ENCODE measurements around the gene ARID1B.

ARID1B gene

DNA sequence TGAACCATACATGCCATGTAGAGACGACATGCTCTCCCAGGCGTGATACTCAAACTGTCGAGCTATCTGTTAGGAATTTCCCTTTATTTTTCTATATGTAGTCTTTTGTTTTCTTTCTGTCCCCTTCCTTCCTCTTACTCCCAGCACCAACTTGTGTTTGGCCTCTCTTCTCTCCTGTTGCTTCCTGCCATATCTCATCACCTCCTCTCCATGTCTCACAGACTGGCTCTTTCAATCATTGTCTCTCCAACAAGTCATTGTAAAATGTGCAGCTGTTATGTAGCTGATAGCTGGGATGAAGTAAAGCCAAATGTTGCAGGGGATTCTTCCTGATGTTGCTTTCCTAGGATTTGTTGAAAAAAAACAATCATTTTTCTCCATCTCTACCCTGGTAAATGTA is 311.7 kb downstream of the ARID1B start:
- no peak for DNase-seq

DNA sequence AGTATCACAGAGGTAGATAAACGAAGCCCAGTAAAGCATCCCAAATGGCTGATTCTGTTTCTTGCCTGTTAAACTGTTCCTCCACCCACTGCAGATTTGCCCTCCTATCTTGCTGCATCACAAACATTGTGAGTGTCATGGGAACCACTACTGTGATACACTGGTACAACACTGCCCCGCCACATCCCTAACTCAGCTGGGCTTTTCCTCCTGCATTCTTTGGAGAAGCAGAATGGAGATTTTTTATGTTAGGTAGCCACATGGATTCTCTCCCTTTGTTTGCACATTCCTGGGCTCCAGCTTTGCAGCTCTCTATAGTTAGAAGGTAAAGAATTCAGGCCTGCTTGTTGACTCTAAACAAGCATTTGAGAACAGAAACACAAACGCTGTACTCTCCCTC is 312.1 kb downstream of the ARID1B start:
- no peak for DNase-seq

DNA sequence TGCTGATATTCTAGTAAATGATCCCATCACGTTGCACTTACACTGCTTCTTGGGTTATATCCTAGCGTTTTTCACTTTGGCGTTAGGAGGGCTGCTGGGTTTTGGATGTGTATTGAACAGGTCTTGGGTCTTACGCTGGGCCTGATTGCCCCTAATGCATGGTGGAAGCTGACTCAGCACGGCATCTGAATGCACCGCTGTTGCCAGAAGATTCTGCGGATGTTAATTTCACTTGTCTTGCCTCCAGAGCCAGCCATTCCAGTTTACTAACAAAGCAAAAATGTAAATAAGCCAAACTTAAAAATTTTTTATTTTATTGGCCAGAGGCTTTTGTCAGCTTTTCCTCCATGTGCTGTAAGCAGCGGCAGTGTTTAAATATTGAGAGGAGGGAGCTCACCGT is 312.7 kb downstream of the ARID1B start:
- DNase-seq: no peak

DNA sequence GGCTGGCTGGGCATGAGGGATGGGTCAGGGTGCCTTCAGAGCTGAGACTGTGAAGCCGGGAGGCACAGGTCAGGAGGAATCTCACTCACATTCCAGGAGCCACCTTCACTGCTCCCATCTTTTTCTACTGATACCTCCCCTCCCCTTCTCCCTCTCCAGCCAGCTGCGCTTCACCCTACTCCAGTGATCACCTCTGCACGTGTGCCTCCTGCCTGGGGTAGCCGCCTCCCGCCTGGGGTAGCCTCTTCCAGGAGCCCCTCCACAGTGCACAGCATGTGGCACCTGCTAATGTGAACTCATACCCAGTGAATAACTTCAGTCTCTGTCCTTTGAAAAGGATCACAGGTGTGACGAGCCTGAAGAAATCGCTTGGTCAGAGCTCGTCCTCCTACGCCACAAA is 313.6 kb downstream of the ARID1B start:
- no peak for DNase-seq

DNA sequence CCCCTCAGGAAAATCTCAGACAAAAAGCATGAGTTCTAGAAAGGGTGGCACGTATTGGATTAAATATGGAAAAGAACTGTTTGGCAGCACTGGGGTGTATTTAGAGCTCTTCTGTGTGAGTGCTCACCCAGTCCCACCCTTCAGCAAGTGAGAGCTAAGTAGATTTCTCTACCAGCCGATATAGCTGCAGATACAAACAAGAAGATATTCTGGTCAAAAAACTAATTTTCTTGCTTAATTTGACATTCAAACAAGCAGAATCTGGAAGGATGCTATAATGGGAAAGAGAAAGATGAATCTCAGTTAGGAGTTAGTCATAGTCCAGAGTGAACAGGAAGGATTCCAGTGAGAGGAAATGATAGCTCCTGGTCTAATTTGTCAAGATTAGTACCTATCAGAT is 314.1 kb downstream of the ARID1B start:
- DNase-seq: no peak

DNA sequence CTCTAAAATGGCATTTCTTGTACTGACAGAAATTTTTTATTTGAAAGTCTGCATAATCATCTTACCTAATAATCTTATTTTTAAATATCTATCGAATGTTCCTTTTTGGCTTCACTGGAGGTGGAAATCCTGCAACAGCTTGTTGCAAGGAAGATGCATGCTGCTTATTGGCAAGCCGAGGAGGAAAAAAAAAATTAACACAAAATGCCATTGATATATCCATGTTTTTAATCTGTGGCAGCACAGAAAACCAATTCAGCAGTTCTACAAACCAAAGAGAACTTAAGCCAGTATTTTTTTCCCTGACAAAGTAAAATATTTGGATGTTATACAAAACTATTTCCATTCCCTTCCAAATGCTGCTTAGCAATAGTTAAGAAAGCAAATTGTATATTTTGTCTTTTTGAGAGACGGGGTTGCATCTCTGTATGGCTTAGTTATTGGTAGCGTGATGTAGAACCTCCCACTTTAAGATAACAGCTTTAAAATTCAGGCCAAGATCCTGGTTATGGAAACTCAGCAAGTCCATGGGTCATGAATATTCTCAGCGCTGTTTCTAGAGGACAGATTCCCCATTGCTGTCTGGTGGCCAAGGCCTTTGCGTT is 314.8 kb downstream of the ARID1B start:
- DNase-seq: no peak

DNA sequence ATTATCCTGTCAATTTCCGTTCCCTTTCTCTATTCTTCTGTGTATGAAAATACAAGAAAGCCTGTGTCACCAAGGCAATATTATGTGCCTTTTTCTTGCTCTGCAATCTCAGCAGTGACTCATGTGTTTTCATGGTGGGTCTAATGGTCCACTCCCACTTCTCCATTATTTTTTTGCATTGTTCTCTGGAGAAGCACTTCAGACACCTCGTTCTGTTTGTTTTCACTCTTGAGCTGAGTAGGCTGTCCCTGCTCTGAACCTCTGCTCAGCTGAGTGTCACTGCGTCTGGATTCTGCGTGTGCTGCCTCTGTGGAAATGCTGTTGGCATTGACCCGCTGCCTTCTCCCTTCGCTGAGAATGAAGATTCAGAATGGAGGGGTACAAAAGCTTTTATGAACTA is 315.6 kb downstream of the ARID1B start:
- DNase-seq: no peak

DNA sequence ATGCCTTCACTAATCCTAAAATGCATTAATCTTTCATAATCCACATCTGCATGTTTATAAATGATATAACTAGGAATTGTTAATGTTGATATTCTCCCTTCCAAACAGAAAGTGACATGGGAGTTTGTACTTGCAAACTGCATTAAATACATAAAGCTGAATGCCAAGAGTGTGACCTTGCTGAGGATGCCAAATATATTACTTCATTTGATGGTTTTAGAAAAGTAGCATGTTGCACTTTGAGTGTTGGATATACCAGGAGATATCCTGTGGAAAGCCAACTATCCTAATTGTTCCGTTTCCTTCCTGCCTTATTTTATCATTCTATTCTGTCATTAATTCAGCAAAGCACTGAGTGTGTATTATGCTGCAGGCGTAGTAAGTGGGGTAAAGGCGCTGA is 316.4 kb downstream of the ARID1B start:
- DNase-seq: no peak

DNA sequence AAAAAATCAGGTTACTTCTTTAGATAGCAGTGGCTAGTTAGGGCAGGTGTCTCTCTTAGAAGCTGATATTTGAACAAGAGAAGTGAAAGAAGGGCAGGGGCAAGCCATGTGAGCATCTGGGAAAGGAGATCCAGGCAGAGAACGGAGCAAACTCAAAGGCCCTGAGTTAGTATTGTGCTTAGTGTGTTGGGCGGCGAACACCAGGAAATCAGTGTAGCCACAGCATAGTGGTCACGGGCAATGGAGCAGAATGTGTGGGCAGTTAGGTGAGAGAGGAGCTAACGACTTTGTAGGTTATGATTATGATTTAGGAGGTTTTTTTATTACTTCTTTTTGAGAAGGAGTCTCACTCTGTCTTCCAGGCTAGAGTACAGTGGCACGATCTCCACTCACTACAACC is 316.9 kb downstream of the ARID1B start:
- no peak for DNase-seq

DNA sequence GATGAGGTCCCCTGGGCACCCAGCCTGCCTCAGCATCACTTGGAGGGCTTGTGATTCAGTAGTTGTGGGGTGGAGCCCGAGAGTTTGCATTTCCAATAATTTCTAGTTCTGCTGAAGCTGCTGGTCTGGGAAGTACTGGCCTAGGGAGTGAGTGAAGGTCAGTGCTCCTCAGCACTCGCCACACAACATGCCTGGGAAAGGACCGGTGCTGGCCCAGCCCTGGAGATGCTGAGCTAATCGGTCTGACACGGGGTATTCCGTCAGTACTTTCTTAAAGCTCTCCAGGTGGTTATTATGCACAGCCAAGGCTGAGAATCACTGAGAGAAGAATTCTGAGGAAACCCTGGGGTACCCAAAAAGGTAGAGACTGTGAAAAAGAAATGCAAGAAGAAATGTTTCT is 317.9 kb downstream of the ARID1B start:
- no peak for DNase-seq

DNA sequence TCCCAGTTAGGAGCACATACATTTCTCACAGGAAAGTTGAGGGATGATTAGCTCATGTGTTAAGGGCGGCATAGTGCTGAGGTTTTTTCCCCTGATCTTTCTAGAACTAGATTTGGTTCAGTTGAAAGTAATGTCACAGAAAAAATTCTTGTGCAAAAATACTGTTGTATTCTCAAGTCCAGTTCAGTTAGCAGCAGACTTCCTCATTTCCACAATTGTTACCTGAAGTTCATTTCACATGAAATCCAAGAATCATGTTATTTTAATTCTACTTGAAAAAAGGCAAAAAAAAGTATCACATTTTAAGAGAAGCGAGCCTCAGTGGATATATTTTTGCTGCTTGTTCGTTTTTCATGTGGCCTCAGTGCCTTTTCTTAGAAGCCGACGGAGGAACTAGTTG is 318.4 kb downstream of the ARID1B start:
- no peak for DNase-seq

DNA sequence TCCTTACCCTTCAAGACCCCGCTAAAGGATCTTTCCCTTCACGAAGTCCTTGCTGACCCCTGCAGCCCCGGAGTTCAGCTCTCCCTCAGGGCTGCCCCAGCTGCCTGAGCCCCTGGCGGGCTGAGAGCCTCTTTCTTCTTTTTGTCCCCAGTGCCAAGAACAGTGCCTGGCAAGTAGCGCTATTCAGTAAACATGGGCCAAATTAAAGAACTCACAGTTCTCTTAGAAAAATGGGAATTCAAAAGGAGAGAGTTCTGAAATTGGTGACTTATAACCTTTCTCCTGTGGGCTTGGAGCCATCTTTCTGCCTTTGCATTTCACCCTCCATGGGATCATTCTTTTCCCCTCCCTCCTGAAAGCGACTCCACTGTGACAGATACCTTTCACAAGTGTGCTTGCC is 318.9 kb downstream of the ARID1B start:
- DNase-seq: no peak

DNA sequence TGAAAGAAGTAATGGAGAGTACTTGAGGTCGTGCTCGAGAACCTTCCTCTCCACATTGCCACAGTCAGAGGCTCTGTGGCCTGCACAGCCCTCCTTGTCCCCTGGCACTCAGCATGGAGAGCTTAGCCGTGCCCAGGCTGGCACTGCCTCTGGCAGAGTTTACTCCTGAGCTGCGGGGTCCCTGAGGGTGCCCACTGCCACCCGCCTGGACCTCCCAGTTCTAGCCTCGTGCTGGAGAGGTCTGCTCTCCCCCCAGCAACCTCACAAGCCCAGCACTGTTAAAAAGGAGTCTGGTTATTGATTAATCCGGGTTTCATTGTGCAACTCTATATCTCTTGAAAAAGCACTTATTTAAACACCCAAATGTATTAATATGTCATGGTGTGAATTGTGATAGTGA is 319.3 kb downstream of the ARID1B start:
- no peak for DNase-seq

DNA sequence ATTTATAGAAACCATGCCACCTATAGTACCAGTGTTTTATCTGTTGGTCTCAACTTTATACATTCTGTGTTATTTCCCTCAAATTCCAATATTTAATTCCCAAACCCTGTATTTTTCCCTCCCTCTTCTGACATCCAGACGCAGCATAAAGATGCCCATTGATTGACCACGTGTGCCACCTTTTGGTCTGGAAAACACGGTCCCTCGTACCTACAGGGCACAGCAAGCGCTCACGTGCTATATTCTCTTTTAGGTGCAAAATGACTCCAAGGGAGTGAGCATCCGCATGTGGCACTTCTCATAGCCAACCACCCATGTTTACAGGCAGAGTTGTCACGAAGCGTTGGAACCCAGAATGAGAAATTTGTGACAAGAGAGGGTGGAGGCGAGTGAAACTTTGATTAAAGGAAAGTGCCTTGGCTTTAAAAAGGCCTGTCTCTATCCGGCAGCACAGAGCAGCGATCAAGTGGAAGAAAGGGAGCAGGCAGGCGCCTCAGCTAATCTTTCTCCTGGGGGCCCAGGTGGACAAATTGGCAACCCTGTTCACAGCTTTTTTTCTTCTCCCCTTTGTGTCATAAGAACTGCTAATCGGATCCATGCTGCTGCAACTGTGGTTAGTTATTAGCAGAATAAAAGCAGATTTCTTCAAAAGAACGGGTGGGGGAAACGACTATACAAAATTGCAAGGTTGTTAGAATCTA is 320.2 kb downstream of the ARID1B start:
- DNase-seq: no peak

DNA sequence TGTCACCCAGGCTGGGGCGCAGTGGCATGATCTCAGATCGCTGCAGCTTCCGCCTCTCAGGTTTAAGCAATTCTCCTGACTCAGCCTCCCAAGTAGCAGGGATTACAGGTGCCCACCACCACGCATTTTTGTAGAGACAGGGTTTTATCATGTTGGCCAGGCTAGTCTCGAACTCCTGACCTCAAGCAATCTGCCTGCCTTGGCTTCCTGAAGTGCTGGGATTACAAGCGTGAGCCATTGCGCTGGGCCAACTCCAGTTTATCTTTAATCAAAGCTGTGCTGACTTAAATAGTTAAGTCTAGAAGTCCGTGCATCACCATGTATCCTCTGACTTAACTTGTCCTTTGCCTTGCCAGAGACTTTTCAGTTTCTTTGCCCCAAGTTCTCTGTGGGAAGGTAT is 321.8 kb downstream of the ARID1B start:
- DNase-seq: no peak

DNA sequence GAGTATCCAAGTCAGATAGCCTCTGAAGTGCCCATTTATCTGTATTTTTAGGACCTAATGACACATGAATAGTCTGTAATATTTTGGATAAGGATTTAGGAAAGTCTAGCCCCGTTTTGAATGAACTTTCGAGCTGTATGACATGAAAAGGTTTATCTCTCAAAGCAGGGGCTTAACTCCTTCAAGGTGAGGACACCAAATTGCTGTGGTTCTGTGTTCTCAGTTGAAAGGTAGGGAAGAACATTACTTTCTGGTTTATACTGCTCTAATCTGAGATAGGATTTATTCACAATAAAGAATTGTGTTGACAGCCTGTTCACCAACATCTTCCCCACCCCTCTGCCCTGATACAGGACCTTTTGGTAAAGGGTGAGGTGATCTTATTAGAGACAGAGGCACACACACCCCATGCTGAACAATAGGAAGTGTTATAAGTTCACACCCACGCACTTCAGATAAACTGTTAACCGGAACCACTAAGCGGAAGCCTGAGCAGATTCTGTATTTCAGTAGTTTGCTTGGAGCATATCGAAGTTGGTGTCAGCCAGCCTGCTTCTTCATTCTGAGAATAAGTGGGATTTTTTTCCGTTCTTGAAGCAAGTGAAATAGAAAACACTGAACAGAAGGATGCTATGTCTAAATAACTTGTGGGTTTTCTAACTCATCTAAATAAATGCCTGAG is 322.9 kb downstream of the ARID1B start:
- DNase-seq: peak; percentile 81

DNA sequence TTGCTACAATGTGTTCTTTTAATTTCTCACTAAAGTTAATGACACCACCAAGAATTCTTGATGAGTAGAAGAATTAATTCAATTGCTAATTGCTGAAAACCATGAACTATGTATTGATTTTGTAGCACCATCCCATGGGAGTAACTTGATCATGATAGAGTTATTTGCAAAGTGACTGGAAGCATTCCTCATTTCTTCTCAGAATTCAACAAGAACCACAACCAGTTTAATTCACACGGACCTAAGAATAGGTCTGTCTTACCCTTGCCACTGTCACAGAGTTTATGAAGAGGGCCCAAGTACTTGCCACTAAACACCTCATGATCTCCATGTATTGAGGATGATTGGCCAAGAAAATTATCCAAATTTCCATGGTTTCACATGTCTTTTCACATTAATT is 324.0 kb downstream of the ARID1B start:
- no peak for DNase-seq

DNA sequence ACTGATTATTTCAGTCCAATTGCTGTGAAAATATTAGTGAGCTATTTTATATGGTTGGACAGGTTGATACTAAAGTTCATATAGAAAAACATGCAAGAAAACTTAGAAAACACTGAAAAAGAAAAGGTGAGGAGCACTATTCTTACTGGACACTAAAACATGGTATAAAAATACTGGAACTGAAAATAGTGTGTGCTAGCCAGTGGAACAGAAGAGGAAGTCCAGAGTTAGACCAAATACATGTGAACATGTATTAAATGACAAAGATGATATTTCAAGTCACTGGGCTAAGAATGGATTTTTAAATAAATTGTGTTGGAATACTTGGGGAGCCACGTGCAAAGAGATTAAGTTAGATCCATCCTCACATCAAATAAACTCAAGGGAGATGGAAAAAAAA is 327.6 kb downstream of the ARID1B start:
- no peak for DNase-seq

DNA sequence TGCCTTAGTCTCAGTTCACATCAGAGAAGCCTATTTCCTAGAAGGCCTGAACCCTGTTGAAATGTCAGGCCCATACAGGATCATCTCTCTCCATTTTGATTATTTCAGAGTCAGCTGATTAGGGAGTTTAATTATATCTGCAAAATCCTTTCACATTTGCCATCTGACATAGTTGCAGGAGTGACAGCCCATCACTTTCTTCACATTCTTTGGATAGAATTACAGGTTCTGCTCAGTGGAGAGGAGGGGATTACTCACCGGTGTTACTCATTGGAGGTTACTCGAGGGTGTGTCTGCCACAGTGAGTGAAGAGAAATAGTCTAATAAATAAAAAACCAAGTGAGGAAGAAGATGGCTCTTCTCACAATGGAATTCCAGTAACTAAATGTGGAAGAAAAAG is 329.3 kb downstream of the ARID1B start:
- DNase-seq: no peak

DNA sequence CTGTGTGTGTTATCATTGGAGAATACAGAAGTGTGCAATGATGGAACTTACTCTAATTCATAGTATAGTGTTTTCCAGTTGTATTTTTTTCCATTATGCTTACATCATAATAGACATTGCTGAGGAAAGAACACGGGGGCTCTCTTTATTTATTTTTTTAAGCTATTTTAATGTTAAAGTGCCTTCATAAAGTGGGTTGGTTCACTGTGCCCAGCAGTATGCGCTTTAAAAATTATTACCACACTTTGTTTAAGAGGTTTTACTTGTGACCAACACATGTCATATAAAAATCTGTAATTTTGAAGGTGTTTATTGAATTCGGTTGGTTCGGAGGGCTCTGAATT is 330.4 kb downstream of the ARID1B start:
- DNase-seq: no peak

DNA sequence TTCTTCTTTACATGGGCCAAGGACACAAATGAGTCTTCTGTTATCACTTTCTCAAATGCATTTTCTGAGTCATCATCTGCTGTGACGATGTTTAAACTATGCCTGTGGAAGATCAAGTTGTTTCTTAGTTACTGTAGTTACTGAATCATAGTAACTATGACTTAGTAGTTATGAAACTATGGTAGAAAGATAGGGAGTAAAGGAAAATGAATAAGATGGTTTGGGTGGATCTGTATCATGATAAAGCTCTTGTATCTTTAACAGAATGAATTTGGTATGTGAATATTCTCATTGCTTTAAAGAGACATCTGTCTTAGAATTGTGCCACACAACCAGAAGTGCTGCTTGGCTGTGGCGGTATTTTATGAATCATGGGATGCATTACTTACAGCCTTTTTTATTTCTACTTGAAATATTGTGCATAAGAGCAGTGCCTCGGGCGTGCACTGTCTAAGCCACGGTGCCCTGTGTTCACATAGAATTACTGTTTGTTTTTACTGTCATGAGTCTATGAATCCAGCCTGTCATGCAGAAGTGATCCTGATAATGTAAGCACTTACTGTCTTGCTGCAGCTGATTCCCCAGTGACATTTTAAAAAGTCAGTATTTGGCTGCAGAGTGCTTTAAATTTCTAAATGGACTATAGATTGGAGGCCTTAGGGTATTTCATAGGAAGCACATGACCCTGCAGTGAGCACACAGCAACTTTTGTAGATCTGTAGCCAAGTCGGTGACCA is 330.9 kb downstream of the ARID1B start:
- DNase-seq: no peak

DNA sequence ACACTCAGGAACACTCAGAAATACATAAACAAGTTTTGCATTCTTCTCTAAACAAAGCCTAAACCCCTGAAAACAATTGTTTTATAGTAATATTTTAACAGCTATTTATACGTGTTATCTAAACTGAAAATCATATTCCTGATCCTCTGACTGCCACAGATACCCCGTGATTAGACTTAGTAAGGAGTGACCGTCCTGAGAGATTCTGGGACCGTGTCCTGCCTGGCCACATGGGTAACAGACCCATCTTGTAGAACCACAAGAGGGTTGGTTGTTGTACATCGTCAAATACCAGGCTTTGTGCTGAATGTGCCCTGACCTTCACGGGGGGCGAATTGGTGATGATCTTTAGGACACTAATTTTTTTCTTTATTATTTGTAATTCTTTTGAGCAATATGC is 331.7 kb downstream of the ARID1B start:
- DNase-seq: no peak

DNA sequence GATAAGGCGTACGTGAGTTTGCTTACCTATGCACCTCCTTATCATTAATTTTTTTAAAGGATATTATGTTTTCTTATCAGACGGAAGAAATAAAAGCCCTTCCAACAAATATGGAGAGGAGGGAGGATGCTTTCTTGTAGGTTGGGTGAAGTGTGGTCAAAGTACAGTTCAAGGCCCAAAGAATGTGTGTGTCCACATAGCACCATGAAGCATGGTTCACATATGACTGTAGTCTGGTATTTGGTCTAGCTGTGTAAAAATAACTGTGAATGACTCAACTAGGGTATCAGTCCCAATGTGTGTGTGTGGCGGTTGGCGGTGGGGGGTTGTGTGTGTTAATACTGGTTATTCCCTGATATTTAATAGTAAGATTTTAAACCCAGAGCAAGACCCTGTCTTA is 333.4 kb downstream of the ARID1B start:
- DNase-seq: no peak

DNA sequence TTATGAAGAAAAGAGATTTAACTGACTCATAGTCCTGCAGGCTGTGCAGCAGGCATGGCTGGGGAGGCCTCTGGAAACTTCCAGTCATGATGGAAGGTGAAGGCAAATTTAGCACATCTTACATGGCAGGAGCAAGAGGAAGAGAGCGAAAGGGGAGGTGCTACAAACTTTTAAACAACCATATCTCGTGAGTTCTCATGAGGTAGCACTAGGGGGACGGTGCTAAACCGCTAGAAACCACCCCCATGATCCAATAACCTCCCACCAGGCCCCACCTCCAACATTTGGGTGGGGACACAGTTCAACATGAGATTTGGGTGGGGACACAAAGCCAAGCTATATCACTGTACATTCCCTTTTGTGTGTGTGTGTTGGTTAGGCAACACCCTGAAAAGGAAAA is 336.2 kb downstream of the ARID1B start:
- no peak for DNase-seq
